ENCODE results near the gene RTP4. TPM values are rescaled to one million over a fixed set of nuclear protein-coding genes. Genes with fewer than 3 reads are reported as not detected.

Gene RTP4
- total RNA-seq (2022; extraction: Qiagen RNA extraction), result not detected in 5 replicates

GRCh38 chr3:187368251-187369088 lies at the start of gene RTP4:
Gene RTP4, plus strand, starts transcription at chr3:187368385. Its CDS starts 57 bp downstream, at chr3:187368442.

Other genes with a start within 250 kb of the RTP4 start
- 46.3 to 52.0 TPM (median 50.0 TPM) in 5 replicates for gene RPL39L, start 228.9 kb upstream of the RTP4 start, total RNA-seq (2022; extraction: Qiagen RNA extraction)
- gene RTP1, start 170.9 kb upstream of the RTP4 start, total RNA-seq (2022; extraction: Qiagen RNA extraction), result not detected in 5 replicates
- gene MASP1, start 76.6 kb upstream of the RTP4 start, total RNA-seq (2022; extraction: Qiagen RNA extraction), result 0.11 to 0.27 TPM (median 0.17 TPM) in 3 of 5 replicates, not detected in the others